ENCODE measurements around the gene ZCCHC17. TPM values are rescaled to one million over a fixed set of nuclear protein-coding genes. Genes with fewer than 3 reads are reported as not detected.

ZCCHC17 gene
- total RNA-seq, 1 experiment from 2014 or later: 26.8 TPM

DNA sequence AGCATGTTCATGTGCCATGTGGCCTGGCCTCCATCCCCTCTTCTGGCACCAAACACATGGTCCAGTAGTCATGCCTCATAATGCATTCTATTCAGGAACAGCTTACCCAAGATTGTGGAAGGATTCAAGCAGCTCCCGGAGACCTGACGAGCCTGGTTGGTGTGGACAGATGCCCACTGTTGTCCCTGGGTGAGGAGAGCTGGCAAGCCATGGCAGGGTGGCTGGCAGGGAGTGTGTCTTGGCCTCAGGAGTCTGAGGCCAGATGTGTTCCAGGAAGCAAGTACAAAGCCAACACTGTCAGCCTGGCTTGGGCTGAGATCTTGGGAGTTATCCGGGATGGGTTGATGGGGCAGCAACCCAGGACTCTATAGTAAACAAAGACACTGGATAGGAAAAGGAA, 83.3 kb downstream of the ZCCHC17 start:
- Histone ChIP-seq H4K20me1 (ENCODE audit: insufficient read depth) (no peaks in the 10 kb centered on the region), H3K27me3 (ENCODE audit: insufficient read depth, low read depth) (no peaks in the 10 kb centered on the region), H3K9me2 (ENCODE audit: insufficient read depth) (no peaks in the 10 kb centered on the region), H3K9me3 (ENCODE audit: insufficient read depth, low read depth) (no peaks in the 10 kb centered on the region), H3K79me2 (ENCODE audit: low read depth) (no peaks in the 10 kb centered on the region), H3K36me3 (ENCODE audit: low read depth) (no peaks in the 10 kb centered on the region), H3K4me2 (no peak overlapping the region), H2AFZ (no peak overlapping the region), H3K27ac (no peak overlapping the region), H3F3A (ENCODE audit: insufficient read depth, low read depth) (peaks cover 3% of the 10 kb centered on the region; the same call in 1 of the 2 replicates), H3K4me3 (no peak overlapping the region), H3K4me1 (replicated peaks; ENCODE audit: insufficient read depth) (peaks cover 32% of the 10 kb centered on the region)
- no TSS peak for BruUV-seq (replicated peaks)
- CTCF ChIA-PET: no interaction called here
- no peak for TF ChIP-seq EZH2 (IDR thresholded peaks at IDR 0.05; ENCODE audit: low read depth)
- TF ChIP-seq, protein P1, sequence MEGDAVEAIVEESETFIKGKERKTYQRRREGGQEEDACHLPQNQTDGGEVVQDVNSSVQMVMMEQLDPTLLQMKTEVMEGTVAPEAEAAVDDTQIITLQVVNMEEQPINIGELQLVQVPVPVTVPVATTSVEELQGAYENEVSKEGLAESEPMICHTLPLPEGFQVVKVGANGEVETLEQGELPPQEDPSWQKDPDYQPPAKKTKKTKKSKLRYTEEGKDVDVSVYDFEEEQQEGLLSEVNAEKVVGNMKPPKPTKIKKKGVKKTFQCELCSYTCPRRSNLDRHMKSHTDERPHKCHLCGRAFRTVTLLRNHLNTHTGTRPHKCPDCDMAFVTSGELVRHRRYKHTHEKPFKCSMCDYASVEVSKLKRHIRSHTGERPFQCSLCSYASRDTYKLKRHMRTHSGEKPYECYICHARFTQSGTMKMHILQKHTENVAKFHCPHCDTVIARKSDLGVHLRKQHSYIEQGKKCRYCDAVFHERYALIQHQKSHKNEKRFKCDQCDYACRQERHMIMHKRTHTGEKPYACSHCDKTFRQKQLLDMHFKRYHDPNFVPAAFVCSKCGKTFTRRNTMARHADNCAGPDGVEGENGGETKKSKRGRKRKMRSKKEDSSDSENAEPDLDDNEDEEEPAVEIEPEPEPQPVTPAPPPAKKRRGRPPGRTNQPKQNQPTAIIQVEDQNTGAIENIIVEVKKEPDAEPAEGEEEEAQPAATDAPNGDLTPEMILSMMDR (conservative IDR thresholded peaks at IDR 0.05): no peak
- no peak for DNase-seq
- POLR2A ChIA-PET (ENCODE audit: unreplicated experiment): no interaction called here
- intact Hi-C loops (cut with micrococcal nuclease; ENCODE audit: unreplicated experiment): no loop called here

DNA sequence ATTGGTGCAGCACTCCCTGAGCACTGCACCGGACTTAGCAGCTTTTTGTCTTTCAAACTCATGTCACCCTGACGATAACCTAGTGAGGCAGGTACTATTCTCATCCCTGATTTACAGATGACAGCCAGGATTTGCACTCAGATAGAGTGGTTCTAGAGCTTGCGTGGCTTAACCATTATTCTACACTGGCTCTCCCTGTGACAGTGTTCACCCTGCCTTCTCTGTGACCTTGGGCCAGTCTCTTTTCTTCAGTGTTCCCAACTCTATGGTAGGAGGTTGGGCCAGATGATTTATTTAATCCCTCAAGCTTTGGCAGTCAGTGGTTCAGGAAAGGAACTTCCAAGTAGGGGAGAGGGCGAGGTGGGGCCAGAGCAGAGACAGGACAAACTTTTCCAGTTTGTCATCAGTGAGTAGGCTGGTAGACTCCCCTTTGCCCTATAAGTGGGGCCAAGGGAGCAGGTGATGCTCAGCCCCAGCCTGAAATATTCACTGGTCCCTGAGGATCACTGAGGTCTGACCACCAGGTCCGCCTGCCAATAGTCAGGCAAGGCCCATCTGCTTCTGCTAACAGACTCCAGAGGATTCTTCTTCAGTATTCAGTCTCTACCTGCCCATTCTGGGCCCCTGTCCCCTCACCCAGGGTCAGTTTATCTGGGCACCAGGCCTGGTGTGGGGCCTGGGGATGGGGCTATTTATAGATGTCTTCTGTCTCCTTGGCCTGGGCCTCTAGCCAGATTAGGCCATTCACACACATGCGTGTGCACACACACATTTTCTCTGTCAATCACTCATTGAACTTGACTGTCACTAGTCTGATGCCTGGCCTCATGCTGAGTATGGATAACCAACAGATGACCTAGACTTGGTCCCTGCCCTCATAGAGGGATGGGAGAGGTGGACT, 84.8 kb downstream of the ZCCHC17 start:
- CTCF ChIA-PET: interaction anchor here (0.6 kb wide), 1 partner anchor 17 kb away, joined by 3 read pairs; no protein-coding TSS in a partner anchor
- POLR2A ChIA-PET (ENCODE audit: unreplicated experiment): no interaction called here
- peak; percentile 38 to 70 for DNase-seq
- H3K4me2 ChIP-seq: peak overlapping the region; percentile 51
- no peaks in the 10 kb centered on the region for H3K27me3 ChIP-seq (ENCODE audit: insufficient read depth, low read depth)
- no peak overlapping the region for H3K4me3 ChIP-seq
- peak overlapping the region; percentile 40; the same call in 1 of the 2 replicates for H3K27ac ChIP-seq
- H4K20me1 ChIP-seq (ENCODE audit: insufficient read depth): no peaks in the 10 kb centered on the region
- H2AFZ ChIP-seq: no peak overlapping the region
- peaks cover 3% of the 10 kb centered on the region; the same call in 1 of the 2 replicates for H3F3A ChIP-seq (ENCODE audit: insufficient read depth, low read depth)
- no peaks in the 10 kb centered on the region for H3K9me2 ChIP-seq (ENCODE audit: insufficient read depth)
- no peaks in the 10 kb centered on the region for H3K79me2 ChIP-seq (ENCODE audit: low read depth)
- TF ChIP-seq, protein P1 (conservative IDR thresholded peaks at IDR 0.05): no peak
- no peak for TF ChIP-seq EZH2 (IDR thresholded peaks at IDR 0.05; ENCODE audit: low read depth)
- peaks cover 32% of the 10 kb centered on the region for H3K4me1 ChIP-seq (replicated peaks; ENCODE audit: insufficient read depth)
- no TSS peak for BruUV-seq (replicated peaks)
- intact Hi-C loops (cut with micrococcal nuclease; ENCODE audit: unreplicated experiment): no loop called here
- H3K36me3 ChIP-seq (ENCODE audit: low read depth): no peaks in the 10 kb centered on the region
- H3K9me3 ChIP-seq (ENCODE audit: insufficient read depth, low read depth): no peaks in the 10 kb centered on the region

DNA sequence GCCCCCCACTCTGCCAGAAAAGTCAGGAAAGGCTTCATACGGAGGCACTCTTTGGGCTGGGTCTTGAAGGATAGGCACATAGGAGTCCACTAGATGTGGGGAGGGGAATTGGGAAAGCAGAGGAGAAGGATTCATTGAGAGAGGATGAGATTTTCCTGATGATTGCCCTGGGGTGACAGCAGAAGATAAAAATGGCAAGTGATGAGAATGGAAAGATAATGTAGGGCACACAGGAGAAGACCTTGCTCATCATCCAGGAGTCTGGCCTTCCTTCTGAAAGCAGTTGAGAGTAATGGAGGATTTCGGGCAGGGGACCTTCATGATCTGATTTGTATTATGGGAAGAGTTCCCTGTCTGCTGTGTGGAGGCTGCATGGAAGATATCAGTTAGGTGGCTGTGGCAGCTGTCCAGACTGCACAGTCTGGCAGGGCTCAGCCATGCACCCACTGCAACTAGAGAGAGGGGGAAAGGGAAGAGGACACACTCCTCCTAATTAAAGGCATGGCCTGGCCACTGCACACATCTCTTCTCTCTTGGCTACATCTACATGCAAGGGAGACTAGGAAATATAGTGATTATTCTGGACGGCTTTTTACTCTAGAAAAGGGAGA, 85.7 kb downstream of the ZCCHC17 start:
- no peak for DNase-seq
- no peaks in the 10 kb centered on the region for H3K9me2 ChIP-seq (ENCODE audit: insufficient read depth)
- no peak for TF ChIP-seq EZH2 (IDR thresholded peaks at IDR 0.05; ENCODE audit: low read depth)
- TF ChIP-seq, protein P1 (conservative IDR thresholded peaks at IDR 0.05): no peak
- ChIA-PET CTCF (no interaction called here), POLR2A (ENCODE audit: unreplicated experiment) (no interaction called here)
- no peaks in the 10 kb centered on the region for H3K79me2 ChIP-seq (ENCODE audit: low read depth)
- H3K4me1 ChIP-seq (replicated peaks; ENCODE audit: insufficient read depth): peaks cover 32% of the 10 kb centered on the region
- no peaks in the 10 kb centered on the region for H3K36me3 ChIP-seq (ENCODE audit: low read depth)
- no peaks in the 10 kb centered on the region for H3K27me3 ChIP-seq (ENCODE audit: insufficient read depth, low read depth)
- H3K4me3 ChIP-seq: no peak overlapping the region
- BruUV-seq (replicated peaks): no TSS peak
- H3K27ac ChIP-seq: no peak overlapping the region; the same call in 1 of the 2 replicates
- intact Hi-C loops (cut with micrococcal nuclease; ENCODE audit: unreplicated experiment): no loop called here
- no peak overlapping the region for H2AFZ ChIP-seq
- H3K4me2 ChIP-seq: peak overlapping the region; percentile 51
- H3F3A ChIP-seq (ENCODE audit: insufficient read depth, low read depth): peaks cover 3% of the 10 kb centered on the region; the same call in 1 of the 2 replicates
- H3K9me3 ChIP-seq (ENCODE audit: insufficient read depth, low read depth): no peaks in the 10 kb centered on the region
- H4K20me1 ChIP-seq (ENCODE audit: insufficient read depth): no peaks in the 10 kb centered on the region

Data from PC-9 (cell line).